ENCODE data around the gene ATP11C.

Gene ATP11C

GRCh38 chrX:139932901-139933796 is at the start of gene ATP11C:
Gene ATP11C (minus strand): TSS chrX:139933053. CDS start chrX:139932042, 1,011 bp downstream.
- peak; percentile 7 for TF ChIP-seq CTCF (IDR thresholded peaks at IDR 0.05; ENCODE audit: insufficient read depth, low read length, missing control alignments)
- ChIA-PET CTCF (no interaction called here), POLR2A (interaction anchor here (0.6 to 1.6 kb wide), 7 partner anchors 10 to 465 kb away, joined by 3 to 6 read pairs (median 3); no protein-coding TSS in a partner anchor)
- peak; percentile 36 for DNase-seq (ENCODE audit: low read depth, low spot score)
- peak within 1 kb of the TSS; percentile 67 for H3K4me3 ChIP-seq (ENCODE audit: low read depth, low read length)

GRCh38 chrX:139974471-139974870 is 41.6 kb upstream of the ATP11C start:
- H3K4me3 ChIP-seq (ENCODE audit: low read depth, low read length), result no peak overlapping the region
- ChIA-PET POLR2A (no interaction called here), CTCF (no interaction called here)
- TF ChIP-seq CTCF (IDR thresholded peaks at IDR 0.05; ENCODE audit: insufficient read depth, low read length, missing control alignments), result no peak
- DNase-seq (ENCODE audit: low read depth, low spot score), result no peak

- DNase-seq (ENCODE audit: low read depth, low spot score), result no peak
- no peak for TF ChIP-seq CTCF (IDR thresholded peaks at IDR 0.05; ENCODE audit: insufficient read depth, low read length, missing control alignments)
- ChIA-PET CTCF (no interaction called here), POLR2A (no interaction called here)
- no peak overlapping the region for H3K4me3 ChIP-seq (ENCODE audit: low read depth, low read length)
These were observed 40.1 kb upstream of the ATP11C start for GRCh38 chrX:139972629-139973624.

- DNase-seq (ENCODE audit: low read depth, low spot score), result no peak
- POLR2A ChIA-PET, result no interaction called here
- no peak for TF ChIP-seq CTCF (IDR thresholded peaks at IDR 0.05; ENCODE audit: insufficient read depth, low read length, missing control alignments)
- no peak overlapping the region for H3K4me3 ChIP-seq (ENCODE audit: low read depth, low read length)
- CTCF ChIA-PET, result interaction anchor here (1.6 kb wide), 1 partner anchor 1196 kb away, joined by 4 read pairs; no protein-coding TSS in a partner anchor
These were observed 39.3 kb upstream of the ATP11C start for GRCh38 chrX:139972113-139972512.

- no peak for TF ChIP-seq CTCF (IDR thresholded peaks at IDR 0.05; ENCODE audit: insufficient read depth, low read length, missing control alignments)
- POLR2A ChIA-PET, result no interaction called here
- H3K4me3 ChIP-seq (ENCODE audit: low read depth, low read length), result no peak overlapping the region
- CTCF ChIA-PET, result interaction anchor here (0.8 to 1.6 kb wide), 2 partner anchors 1195 to 1843 kb away, joined by 3 to 4 read pairs; no protein-coding TSS in a partner anchor
- no peak for DNase-seq (ENCODE audit: low read depth, low spot score)
These were observed 38.5 kb upstream of the ATP11C start for GRCh38 chrX:139971394-139971749.
